ENCODE measurements around the gene NR2F2. TPM values are rescaled to one million over a fixed set of nuclear protein-coding genes. Genes with fewer than 3 reads are reported as not detected.
A peak's percentile ranks its signal among the peaks of the same experiment; 100 is the strongest.

Gene NR2F2
- total and polyA plus RNA-seq, 2 of the 13 experiments (the other 11 are each of a cell fraction or from before 2014, with no cell fraction given), result 3.5 to 4.7 TPM

DNA sequence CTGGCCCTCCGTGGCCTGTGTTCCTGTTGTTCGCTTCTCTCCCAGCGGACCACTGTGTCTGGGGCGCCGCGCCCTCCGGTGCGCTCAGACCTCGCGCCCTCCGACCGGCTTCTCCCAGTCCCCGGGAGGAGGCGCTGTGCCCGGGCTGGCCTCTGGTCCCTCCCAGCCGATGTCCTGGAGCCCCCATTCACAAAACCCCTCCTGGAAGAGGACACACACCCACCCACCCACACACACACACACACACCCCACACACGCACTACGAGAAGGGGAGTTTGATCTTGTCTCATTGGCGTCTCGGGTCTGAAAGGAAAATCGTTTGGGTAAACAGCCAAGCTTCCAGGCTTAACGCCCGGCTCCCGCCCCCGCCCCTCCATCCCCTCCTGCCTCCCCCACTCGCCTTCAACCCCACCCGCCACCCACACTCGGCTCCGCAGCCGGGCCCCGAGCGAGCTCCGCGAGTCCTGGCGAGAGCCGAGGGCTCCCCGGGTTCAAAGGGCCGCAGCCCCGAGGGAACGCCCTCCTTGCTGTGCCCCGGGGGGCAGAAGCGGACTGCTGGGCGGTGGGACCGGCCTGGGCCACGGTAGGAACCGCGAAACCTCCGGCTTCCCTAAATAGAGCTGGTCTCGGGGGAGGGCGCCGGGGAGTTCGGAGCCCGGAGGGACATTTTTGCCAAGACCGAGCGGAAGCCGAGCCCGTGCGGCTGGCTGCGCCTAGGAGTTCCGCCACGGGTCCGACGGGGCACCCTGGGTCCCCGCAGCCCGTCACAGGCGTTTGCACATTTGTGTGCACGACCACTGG is 23.6 kb downstream of the NR2F2 start (continued):
- TF ChIP-seq KDM5B (CRISPR knock-in tag; IDR thresholded peaks at IDR 0.05; ENCODE audit: borderline replicate concordance), result no peak
- TF ChIP-seq RNF2 (conservative IDR thresholded peaks at IDR 0.05; ENCODE audit: low read depth), result 0 out of 2 replicates have a peak, but pooled peaks have one; percentile 38
- TF ChIP-seq NFYB (CRISPR knock-in tag; IDR thresholded peaks at IDR 0.05), result no peak
- no peak for TF ChIP-seq CSRNP2 (CRISPR knock-in tag; conservative IDR thresholded peaks at IDR 0.05; ENCODE audit: low read depth)
- TF ChIP-seq KLF12 (CRISPR knock-in tag; IDR thresholded peaks at IDR 0.05; ENCODE audit: borderline replicate concordance), result 0 out of 2 replicates have a peak, but pooled peaks have one; percentile 16
- TF ChIP-seq NFKBIZ (CRISPR knock-in tag; IDR thresholded peaks at IDR 0.05), result no peak
- no peak for TF ChIP-seq MAFF (IDR thresholded peaks at IDR 0.05; ENCODE audit: low read depth, low read length)
- TF ChIP-seq, protein P1, sequence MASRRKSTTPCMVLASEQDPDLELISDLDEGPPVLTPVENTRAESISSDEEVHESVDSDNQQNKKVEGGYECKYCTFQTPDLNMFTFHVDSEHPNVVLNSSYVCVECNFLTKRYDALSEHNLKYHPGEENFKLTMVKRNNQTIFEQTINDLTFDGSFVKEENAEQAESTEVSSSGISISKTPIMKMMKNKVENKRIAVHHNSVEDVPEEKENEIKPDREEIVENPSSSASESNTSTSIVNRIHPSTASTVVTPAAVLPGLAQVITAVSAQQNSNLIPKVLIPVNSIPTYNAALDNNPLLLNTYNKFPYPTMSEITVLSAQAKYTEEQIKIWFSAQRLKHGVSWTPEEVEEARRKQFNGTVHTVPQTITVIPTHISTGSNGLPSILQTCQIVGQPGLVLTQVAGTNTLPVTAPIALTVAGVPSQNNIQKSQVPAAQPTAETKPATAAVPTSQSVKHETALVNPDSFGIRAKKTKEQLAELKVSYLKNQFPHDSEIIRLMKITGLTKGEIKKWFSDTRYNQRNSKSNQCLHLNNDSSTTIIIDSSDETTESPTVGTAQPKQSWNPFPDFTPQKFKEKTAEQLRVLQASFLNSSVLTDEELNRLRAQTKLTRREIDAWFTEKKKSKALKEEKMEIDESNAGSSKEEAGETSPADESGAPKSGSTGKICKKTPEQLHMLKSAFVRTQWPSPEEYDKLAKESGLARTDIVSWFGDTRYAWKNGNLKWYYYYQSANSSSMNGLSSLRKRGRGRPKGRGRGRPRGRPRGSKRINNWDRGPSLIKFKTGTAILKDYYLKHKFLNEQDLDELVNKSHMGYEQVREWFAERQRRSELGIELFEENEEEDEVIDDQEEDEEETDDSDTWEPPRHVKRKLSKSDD (CRISPR knock-in tag; IDR thresholded peaks at IDR 0.05; ENCODE audit: low read depth), result peak; percentile 83; the same call in 1 of the 2 replicates
- no peak for TF ChIP-seq ZKSCAN1 (IDR thresholded peaks at IDR 0.05; ENCODE audit: low read length)
- 0 out of 2 replicates have a peak, but pooled peaks have one; percentile 26 for TF ChIP-seq ZNF501 (CRISPR knock-in tag; IDR thresholded peaks at IDR 0.05)
- TF ChIP-seq ATF7 (IDR thresholded peaks at IDR 0.05), result no peak
- TF ChIP-seq ATF7 (CRISPR knock-in tag; IDR thresholded peaks at IDR 0.05), result no peak
- TF ChIP-seq KDM3A (CRISPR knock-in tag; IDR thresholded peaks at IDR 0.05; ENCODE audit: low read depth), result no peak
- no peak for TF ChIP-seq EHMT2 (IDR thresholded peaks at IDR 0.05; ENCODE audit: borderline replicate concordance, low read depth, low read length)
- no peak for TF ChIP-seq ZKSCAN5 (CRISPR knock-in tag; IDR thresholded peaks at IDR 0.05)
- no peak for TF ChIP-seq TAF1 (CRISPR knock-in tag; IDR thresholded peaks at IDR 0.05)
- TF ChIP-seq, protein P2, sequence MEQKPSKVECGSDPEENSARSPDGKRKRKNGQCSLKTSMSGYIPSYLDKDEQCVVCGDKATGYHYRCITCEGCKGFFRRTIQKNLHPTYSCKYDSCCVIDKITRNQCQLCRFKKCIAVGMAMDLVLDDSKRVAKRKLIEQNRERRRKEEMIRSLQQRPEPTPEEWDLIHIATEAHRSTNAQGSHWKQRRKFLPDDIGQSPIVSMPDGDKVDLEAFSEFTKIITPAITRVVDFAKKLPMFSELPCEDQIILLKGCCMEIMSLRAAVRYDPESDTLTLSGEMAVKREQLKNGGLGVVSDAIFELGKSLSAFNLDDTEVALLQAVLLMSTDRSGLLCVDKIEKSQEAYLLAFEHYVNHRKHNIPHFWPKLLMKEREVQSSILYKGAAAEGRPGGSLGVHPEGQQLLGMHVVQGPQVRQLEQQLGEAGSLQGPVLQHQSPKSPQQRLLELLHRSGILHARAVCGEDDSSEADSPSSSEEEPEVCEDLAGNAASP (CRISPR knock-in tag; IDR thresholded peaks at IDR 0.05; ENCODE audit: borderline replicate concordance), result no peak
- no peak for TF ChIP-seq PRMT3 (CRISPR knock-in tag; IDR thresholded peaks at IDR 0.05; ENCODE audit: borderline replicate concordance, low read depth)
- TF ChIP-seq REXO4 (CRISPR knock-in tag; IDR thresholded peaks at IDR 0.05; ENCODE audit: borderline replicate concordance), result no peak
- TF ChIP-seq ZBTB20 (CRISPR knock-in tag; IDR thresholded peaks at IDR 0.05; ENCODE audit: borderline replicate concordance, low read depth), result no peak
- TF ChIP-seq SP1 (IDR thresholded peaks at IDR 0.05), result no peak
- TF ChIP-seq SP1 (CRISPR knock-in tag; IDR thresholded peaks at IDR 0.05), result no peak
- TF ChIP-seq, protein P3, sequence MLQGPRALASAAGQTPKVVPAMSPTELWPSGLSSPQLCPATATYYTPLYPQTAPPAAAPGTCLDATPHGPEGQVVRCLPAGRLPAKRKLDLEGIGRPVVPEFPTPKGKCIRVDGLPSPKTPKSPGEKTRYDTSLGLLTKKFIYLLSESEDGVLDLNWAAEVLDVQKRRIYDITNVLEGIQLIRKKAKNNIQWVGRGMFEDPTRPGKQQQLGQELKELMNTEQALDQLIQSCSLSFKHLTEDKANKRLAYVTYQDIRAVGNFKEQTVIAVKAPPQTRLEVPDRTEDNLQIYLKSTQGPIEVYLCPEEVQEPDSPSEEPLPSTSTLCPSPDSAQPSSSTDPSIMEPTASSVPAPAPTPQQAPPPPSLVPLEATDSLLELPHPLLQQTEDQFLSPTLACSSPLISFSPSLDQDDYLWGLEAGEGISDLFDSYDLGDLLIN (CRISPR knock-in tag; IDR thresholded peaks at IDR 0.05; ENCODE audit: borderline replicate concordance), result no peak
